Cerebellar nuclear complex (tissue), 1 donor: Measurements from ENCODE around the gene FOXE1.

Experiments used
- DNase-seq, 2 experiments: peaks; one replicate each; lab custom pipeline; 2025; lab: John Stamatoyannopoulos, UW

FOXE1 gene

GRCh38 chr9:97848480-97849237 is 4.4 kb upstream of the FOXE1 start:
- DNase-seq: no peak

DNA sequence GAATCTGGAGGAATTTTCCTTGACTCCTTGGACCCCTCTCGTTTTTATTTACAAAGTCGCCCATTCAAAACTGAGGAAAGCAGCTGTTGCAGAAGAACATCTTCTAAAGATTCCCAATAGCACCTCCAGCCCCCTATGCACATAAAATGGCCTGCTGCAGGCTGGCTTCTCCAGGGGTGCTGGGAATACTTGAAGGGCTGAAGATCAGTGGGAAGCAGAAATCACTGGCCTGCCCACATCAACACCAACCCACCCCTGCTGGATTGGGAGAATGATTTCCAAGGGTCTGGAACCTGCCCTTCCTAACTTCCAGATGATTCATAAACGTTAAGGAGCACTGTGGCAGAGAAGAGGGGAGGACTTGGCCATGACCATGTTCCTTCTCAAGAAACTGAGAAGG is 3.0 kb upstream of the FOXE1 start:
- no peak for DNase-seq

DNA sequence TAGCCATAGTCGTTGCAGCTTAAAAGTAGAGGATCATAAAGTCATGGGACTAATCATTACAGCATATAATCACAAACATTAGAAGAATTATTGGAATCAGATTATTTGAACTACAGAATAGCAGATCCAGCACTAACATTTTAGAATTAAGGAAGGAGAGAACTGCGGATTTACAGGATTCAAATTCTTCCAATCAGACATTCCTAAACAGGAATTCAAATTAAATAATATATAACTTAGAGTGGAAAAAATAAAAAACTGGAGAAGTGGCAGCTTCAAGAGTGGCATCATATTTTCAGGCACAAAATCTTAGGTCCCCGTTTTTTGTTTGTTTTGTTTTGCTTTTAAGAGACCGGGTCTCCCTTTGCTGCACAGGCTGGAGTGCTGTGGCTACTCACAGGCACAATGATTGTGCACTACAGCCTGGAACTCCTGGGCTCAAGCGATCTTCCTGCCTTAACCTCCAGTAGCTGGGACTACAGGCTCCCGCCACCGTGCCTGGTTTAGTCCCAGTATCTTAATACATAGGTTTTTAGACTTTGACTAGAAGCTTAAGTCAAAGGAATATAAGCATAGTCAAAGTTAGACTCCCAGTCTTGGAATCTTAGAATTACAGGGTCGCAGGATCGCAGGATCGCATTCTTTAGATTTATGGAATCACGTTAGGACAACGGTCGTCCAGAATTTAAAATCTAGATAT is 2.1 kb upstream of the FOXE1 start:
- DNase-seq: no peak

- DNase-seq: no peak
Measured at GRCh38 chr9:97851446-97851883, 1.6 kb upstream of the FOXE1 start.

GRCh38 chr9:97852001-97852398 is 1.0 kb upstream of the FOXE1 start:
- DNase-seq: no peak

GRCh38 chr9:97852399-97853055 is 499 bp upstream of the FOXE1 start:
- no peak for DNase-seq

DNA sequence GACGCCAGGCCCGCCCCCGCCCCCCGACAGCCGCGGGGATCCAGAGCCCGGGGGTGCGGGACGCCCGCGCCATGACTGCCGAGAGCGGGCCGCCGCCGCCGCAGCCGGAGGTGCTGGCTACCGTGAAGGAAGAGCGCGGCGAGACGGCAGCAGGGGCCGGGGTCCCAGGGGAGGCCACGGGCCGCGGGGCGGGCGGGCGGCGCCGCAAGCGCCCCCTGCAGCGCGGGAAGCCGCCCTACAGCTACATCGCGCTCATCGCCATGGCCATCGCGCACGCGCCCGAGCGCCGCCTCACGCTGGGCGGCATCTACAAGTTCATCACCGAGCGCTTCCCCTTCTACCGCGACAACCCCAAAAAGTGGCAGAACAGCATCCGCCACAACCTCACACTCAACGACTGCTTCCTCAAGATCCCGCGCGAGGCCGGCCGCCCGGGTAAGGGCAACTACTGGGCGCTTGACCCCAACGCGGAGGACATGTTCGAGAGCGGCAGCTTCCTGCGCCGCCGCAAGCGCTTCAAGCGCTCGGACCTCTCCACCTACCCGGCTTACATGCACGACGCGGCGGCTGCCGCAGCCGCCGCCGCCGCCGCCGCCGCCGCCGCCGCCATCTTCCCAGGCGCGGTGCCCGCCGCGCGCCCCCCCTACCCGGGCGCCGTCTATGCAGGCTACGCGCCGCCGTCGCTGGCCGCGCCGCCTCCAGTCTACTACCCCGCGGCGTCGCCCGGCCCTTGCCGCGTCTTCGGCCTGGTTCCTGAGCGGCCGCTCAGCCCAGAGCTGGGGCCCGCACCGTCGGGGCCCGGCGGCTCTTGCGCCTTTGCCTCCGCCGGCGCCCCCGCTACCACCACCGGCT is 1.0 kb downstream of the FOXE1 start:
- no peak for DNase-seq

GRCh38 chr9:97854696-97855485 is 1.9 kb downstream of the FOXE1 start:
- no peak for DNase-seq

DNA sequence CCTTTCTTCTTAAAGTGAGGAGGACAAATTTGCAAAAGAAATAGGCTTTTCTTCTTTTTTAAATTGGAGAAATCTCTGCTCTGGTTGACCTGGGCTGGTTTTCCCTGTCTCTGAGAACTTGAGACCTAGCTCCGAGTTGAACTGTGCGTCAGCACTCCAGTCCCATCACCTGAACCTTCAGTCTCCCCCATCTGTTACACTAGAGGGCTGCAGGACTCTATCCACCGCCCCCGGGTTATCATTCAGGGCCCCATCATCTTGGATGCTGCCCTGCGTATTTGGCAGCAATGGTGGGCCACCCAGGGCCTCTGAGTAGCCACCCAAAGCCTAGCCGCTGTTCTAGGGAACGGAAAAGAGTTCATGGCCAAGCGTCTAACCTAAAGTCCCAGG is 2.5 kb downstream of the FOXE1 start:
- no peak for DNase-seq

- DNase-seq: no peak
Measured at GRCh38 chr9:97855899-97856298, 2.9 kb downstream of the FOXE1 start.

DNA sequence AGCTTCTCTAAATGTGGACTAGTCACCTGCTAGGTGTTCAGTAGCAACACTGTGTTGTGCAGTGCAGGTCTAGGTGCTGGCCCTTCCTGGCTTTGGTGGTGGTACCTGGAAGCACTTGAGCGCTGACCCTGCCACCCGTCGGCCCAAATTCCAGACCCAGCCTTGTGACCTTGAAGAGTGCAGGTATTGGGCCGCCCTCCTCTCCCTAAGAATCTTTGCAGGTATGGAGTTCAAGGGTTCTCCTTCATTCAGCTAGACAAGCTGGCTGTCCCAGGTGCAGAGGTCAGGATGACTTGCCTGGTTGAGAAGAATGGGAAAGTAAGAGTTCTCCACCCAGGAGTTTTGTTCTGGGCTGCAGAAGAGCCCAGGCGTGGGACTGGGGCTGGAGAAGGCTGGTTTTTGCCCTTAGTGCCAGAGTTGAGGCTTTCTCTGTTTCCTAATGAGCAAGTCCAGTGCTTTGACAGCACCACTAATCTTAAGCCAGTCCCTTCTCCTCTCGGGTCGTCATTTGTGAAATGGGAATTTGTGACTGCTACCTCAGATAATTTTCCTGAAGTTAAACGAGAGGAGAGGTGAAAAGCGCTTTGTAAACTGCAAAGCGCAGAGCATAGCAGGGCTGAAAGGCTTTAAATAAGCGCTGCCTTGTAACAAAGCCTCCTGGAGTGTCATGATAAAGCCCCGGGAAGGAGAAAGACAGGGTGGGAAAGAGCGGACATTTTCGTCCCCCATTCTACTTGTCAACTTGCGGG is 4.0 kb downstream of the FOXE1 start:
- DNase-seq: no peak

DNA sequence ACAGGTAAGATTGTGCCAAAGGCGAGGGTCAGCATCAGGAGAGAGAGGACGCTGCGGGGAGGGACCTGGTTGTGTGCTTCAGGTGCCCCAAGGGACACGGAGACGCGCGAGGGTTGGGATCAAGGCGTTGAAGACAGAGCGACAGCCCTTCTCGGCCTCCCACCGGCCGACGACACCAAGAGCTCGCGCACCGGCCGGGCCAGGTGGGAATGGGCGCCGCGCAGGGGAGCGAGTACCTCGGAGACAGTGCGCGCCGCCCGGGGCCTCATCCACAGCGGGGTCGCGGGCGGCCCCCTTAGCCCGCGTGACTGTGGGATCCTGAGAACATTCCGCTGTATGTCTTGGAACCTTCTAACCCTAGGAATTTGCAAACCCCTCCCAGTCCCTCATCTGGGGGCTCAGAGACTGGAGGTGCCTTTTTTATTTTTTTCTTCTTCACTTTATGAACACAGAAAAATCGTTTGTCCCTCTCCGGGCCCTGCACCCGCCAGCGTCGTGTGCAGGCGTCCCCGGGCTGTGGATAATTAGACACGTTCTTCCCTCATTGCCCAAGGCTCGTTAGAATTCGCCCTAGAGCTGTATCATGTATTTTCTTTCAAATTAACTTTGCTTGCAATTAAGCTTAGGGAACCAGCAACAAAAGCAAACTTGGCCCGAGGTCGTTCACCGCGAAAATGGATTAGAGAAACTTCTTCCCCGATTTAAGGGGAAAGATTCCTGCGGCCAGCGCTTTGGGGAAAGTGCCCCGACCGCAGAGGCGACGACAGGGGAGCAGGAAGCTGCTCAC is 4.8 kb downstream of the FOXE1 start:
- DNase-seq: no peak

DNA sequence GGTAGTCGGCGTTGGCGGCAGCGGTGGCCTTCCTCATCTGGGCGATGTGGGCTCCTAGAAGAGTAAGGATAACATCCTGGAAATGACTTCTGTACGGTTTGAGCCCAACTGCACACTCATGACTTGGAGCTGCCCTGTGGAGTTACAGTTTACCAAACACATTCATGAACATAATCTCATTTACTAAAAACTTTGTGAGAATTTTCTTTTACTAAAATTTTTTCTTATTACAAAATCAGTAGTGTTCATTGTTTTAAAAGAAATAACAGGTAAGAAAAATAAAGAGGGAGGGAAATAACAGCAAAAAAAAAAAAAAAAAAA is 5.3 kb downstream of the FOXE1 start:
- no peak for DNase-seq

GRCh38 chr9:97858826-97859225 is 5.8 kb downstream of the FOXE1 start:
- DNase-seq: no peak

DNA sequence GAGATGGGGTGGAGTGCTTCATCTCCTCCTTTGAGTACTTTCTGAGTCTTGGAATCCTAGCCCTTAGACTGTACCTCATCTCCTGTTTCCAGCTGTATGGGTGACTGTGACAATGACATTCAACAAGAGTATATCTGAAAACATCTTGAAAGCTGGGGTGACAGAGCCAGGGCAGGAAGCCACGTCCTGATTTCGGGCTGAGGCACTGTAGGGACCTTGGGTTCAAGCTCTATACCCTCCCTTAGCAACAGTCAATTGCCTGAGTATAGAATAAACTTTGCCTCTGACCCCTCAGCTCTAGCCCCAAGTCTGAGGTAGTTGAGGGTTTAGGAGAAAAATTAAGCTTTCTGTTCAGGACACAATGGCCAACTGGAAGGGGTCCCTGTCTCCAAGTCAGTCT is 6.3 kb downstream of the FOXE1 start:
- DNase-seq: no peak

DNA sequence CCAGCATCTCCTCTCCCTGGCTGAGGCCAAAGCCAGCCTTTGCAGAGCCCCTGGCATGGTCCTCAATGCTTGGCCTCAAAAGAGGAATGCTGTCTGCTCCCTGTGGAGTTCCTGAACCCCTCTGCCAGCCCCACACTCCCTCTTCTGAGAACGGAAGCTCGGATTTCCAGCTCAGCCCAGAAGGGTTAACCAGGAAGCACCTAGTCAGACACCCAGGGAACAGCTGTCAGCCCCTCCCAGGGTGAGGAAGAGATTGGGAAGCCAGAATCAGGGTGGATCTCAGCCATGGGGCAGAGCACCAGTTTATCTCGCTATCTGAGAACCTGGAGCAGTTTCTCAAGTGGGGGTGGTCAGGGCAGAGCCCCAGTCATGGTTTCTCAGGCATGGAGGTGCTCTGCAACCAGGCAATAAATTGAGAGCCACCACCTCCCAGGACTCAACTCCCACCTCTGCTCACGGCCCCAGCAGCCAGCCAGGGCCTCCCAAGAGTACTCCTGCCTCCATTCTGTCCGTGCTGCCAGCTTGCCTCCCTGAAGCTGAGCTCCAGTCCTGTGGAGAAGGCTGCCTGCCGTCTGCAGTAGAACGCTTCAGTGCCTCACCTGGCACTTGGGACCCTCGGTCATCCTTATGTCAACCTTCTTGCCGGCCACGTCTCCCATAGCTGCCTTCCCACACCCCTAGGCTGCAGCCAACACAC is 7.6 kb downstream of the FOXE1 start:
- no peak for DNase-seq

DNA sequence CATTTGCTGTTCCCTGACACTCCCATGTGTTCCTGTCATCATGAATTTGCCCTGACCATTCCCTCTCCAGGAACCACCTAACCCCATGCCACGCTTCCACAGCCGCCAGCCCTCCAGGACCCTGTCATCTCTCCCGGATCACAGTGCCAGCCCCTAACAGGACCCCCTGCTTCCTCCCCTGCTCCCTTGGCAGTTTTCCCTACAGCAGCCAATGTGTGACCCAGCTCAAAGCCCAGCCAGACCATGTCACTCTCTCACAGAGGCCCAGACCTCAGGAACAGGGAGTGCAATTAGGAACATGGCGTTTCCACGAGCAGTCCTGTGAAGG is 8.1 kb downstream of the FOXE1 start:
- DNase-seq: no peak

DNA sequence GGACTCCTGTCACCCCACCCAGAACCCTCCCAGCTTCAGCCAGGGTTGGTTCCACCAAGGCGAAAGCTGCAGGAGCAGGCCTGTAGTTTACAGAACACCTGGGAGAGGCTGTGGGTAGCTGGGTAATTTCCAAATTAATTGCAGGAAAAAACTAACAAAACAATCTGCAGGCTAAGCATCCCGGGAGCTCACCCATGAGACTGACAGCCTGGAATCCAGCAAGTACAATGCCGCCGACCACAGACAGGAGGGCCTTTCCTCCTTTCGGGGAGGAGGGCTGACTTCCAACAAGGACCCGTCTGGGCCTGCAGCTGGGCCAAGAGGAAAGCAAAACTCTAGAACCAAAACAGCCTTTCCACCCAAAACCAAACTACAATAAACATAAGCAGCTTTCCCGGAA is 10.3 kb downstream of the FOXE1 start:
- DNase-seq: no peak

GRCh38 chr9:97864396-97864795 is 11.4 kb downstream of the FOXE1 start:
- no peak for DNase-seq

DNA sequence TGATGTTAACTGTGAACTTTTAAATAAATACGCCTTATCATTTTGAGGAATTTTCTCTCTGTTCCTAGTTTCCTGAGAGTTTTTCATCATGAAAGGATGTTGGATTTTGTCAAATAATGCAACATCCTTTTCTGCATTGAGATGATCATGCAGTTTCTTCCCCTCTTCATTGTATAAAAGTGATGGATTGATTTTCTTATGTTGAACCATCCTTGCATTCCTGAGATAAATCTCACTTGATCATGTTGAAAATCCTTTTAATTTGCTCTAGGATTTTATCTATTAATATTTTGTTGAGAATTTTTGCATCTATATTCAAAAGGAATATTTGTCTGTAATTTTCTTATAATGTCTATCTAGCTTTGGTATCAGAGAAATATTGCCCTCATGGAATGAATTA is 13.3 kb downstream of the FOXE1 start:
- no peak for DNase-seq
